GM21528 (cell line): ENCODE measurements around the gene ERF.

Source experiments
- ATAC-seq: cut with Tn5 transposase; IDR thresholded peaks from one replicate; pipeline ENCODE4 v1.9.1; 2021; ENCODE audit warnings: mild to moderate bottlenecking, moderate library complexity; ENCODE audit not compliant: unreplicated experiment, low FRiP score

The ERF gene

GRCh38 chr19:42255766-42256745 lies 1.1 kb upstream of the ERF start:
- no peak for ATAC-seq

DNA sequence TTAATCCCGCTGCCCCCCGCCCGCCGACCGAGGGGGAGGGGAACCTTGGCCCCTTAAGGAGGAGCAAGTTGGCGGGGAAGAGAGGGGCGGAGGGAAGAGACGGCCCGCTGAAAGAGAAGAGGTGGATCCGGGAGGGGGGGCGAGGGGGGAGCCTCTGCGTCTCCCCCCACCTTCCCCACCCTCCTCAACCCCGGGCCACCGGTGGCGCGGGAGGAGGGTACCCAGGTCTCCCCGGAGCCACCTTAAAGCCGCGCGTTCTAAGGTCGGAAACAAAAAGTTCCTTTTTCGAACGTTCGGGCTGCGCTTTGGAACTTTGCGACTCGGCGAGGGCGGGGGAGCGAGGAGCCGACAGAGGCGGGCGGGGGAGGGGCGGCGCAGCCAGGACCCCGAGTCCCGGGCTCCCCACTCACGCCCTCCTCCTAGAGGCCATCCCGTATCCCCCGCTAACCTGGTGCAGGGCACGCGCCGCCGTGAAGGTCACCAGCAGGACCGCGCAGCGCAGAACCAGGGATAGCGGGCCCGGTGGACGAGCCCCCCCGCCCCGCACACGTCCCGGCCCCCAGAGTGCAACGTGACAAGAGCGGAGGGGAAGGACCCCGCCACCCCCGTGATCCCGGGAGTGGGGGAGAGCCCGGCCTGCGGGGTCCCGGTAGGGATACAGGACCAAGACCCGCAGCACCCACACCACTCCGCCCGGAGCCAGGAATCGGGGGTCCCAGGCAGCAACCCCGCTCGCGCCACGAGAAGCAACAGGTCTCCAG lies 659 bp downstream of the ERF start:
- ATAC-seq = peak; percentile 25

DNA sequence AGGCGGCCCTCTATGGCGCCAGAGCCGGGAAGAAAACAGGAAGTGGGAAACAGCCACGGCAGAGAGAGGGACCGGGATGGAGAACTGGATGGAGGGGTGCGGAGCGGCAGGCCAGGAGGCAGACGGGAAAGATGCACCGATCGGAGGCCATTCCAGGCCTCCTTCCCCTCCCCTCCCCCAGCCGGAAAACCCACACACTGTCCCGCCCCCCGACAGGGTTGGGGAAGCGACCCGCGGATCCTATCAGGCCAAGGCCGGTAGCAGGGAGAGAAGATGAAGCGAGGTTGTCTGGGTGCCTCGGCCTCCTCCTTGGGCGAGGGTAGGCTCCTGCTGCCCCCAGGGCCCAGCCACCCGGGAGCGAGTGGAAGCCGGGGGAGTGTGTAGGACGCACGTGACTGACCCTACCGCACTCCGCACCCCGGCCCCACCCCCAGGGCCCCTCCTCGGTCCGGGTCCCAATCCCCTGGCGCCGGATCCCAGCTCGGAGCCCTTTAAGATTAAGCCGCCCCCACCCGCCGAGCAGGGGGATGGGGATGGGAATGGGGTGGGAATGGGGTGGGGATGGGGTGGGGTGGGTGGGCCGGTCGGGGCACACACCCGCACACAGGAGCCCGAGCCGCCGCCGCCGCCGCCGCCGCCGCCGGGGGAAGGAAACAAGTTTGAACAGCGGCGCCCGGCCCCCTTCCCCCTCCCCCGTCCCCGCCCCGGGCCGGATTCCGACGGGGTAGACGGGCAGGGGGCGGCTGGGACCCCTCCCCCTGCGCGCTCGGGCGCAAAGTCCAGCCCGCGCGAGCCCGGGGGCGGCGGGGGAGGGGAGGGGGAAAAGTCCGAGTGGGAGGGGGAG lies 1.5 kb downstream of the ERF start:
- ATAC-seq = no peak

- no peak for ATAC-seq
Measured at GRCh38 chr19:42252365-42253244, 2.3 kb downstream of the ERF start.

DNA sequence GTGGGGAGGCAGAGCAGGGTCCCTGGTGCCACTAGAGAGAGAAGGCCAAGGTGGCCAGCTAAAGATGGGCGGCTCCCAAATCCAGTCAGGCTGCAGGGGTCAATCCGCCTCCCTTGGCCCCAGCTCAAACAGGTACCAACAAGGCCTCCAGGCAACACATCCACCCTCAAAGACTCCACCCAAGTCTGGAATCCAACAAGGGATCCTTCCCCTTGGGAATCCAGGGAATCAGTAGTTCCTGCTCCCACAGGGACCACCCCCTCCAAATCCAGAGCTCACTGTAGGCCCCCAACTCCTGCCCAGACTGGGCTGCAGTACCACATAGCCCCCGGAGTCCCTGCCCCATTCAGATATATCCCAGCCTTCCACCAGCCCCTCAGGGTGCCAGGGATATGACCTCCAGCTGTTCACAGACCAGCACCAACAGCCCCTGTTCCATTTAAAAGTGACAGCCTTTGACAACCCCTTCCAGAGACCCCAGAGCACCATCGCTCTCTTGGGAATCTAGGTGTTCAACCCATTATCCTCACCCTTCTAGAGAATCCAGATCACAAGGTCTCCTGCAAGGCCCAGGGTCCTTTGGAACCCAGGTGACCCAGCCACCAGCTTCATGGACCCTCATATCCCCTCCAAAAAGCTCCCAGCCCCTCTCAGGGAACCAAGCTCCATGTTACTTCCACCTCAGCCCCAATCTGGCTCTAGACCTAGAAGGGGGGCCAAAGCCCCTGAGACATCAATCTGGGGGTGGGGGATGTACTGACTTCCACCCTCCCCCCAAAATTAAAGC lies 3.2 kb downstream of the ERF start:
- no peak for ATAC-seq

DNA sequence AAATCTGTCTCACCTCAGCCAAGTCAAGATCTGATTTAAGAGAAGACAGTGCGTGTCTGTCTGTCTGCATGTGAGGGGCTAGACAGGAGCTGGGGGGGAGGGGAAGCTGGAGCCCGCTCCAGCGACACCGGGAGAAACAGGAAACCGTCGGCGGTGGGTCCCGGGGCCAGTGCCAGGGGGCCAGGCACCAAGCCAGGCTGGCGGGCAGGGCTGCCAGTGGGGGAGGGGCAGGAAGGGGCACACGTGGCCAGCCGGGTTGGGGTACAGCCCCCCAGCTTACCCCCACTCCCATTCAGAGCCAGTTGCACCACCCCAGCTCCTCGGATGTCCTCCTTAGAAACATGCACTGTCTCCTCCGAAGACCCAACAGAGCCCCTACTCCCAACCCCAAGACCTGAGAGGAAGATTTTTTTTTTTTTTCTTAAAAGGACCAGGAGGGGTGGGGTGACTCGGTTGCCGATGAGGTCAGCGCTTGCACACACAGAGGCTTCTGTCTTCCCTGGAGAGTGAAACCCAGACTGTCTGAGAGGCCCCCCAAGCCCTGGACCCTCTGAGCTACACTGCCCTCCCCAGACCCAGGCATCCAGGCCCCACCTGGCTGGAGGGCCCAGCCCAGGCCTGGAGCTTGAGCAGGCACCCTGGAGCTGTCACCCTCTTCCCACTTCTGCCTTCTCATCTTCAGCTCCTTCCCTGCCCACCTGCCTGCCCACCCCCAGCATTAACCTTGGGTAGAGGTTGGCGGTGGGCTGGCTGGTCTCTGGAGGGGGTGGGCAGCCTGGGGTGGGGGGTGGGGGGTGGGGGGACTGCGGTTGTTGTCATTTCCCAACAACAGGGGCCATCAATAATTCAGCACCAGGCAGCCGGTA lies 4.0 kb downstream of the ERF start:
- no peak for ATAC-seq

DNA sequence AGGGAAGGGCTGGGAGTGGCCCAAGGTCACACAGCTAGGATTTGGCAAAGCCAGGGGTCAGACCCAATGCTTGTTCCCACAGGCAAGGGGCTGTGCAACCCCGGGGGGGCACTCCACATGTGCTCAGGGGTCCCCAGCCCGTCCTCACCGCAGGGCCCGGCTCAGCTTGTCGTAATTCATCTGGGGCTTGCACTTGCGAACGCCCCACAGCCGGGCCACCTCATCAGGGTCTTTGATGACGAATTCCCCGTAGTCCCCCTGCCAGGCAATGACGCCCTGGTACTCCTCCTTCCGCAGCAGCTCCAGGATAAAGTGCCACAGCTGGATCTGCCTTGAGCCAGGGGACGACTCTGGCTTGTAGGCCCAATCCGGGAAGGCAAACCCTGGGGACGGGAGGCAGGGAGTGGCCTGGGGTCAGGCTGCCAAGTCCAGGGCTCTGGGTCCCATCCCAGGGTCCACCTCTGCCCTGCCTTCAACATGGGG lies 4.7 kb downstream of the ERF start:
- no peak for ATAC-seq

GRCh38 chr19:42249769-42250168 lies 5.2 kb downstream of the ERF start:
- no peak for ATAC-seq

GRCh38 chr19:42249149-42249750 lies 5.7 kb downstream of the ERF start:
- ATAC-seq = no peak

DNA sequence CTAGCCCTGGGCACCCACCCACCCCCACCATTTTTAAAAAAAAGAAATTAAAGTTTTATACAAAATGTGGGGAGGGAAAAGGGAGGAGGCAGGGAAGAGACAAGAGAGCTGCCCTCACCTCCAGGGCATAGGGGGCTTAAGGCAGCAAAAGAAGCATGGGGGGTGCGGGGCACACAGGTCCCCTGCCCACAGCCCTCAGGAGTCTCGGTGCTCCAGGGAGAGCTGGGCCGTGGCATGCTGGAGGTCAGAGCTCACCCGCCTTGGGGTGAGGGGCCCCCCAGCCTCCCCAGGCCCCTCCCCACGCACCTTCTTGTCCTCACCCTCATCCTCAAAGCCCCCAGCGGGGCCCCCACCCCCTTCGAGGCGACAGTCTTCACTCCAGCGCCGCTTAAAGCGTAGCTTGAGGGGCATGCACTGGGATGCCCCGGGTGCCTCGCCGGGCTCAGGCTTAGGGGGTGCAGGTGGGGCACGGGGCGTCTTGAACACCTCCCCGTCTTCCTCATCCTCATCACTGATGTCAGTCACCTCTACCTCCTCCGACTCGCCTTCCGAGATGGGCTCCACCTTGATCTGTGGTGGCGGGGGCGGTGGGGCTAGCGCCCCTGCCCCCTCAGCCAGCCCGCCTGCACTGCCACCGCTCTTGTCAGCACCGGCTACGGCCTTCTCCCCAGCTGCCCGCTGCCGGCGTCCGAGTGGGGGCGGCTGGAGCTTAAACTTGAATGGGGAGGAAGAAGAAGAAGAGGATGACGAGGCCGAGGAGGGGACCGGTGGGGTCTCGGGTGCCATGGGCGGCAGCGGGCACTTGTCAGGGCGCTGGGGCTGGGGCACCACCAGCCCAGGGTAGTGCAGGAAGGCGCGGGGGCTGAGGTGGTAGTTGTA lies 6.4 kb downstream of the ERF start:
- ATAC-seq = no peak

- no peak for ATAC-seq
Measured at GRCh38 chr19:42247640-42248199, 7.2 kb downstream of the ERF start.

GRCh38 chr19:42246922-42247639 lies 7.8 kb downstream of the ERF start:
- ATAC-seq = no peak

- no peak for ATAC-seq
Measured at GRCh38 chr19:42246143-42246921, 8.6 kb downstream of the ERF start.

GRCh38 chr19:42245231-42245630 lies 9.7 kb downstream of the ERF start:
- no peak for ATAC-seq
